GM21526 (cell line): Measurements from ENCODE around the gene PIN4.
"Not testable (repeated sequence)": the region's sequence is repeated elsewhere in the genome, so short reads cannot be mapped to it uniquely, and the experiment has no call there.

Experiments used
- ATAC-seq: cut with Tn5 transposase; IDR thresholded peaks from one replicate; pipeline ENCODE4 v1.9.1; 2021; ENCODE audit warnings: moderate library complexity; ENCODE audit not compliant: unreplicated experiment, low FRiP score

The PIN4 gene

DNA sequence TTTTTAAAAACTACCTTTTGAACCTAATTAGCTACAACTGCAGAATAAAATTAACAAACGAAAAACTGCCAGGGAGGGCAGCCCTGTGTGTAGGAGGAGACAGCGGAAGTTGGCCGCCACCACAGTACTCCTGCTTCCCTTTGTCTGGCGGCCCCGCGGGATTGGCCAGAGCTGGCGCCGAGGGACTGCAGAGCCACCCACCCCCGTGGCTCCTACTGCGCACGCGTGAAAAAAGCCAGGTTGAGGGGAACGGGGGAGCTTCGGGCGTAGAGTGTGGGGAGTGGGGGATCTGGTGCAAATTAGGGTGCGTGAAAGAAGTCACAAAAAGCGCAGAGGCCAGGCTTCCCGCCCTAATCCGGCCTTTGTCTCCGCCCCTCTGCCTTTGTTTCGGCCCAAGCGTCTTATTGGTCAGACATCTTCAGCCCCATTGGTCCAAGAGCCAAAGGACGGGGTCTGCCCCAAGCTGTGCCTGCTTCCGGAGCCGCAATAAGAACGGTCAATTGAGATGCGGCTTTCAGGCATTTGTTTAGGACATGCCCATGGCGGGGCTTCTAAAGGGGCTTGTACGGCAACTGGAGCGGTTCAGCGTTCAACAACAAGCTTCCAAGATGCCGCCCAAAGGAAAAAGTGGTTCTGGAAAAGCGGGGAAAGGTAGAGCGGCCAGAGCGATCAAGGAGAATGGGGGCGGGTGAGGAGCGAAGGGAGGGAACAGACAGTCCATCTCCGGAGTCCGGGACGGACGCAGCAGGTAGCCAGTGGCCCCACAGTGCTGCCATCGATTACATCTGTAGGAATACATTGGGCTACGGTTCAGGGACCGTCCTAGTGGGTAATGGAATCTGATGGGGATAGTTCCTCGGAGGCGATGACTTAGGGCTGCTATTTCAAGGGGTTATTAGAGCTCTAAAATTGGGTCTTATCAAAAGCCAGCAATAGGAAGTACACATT is at the start of gene PIN4:
Gene PIN4 (plus strand): TSS at position 580 of the 948 bp plus-strand sequence. CDS start 29 bp downstream, at position 609.
- ATAC-seq: peak; percentile 96

GRCh38 chrX:72132456-72132855 is 49.1 kb upstream of the PIN4 start:
- ATAC-seq: no peak

DNA sequence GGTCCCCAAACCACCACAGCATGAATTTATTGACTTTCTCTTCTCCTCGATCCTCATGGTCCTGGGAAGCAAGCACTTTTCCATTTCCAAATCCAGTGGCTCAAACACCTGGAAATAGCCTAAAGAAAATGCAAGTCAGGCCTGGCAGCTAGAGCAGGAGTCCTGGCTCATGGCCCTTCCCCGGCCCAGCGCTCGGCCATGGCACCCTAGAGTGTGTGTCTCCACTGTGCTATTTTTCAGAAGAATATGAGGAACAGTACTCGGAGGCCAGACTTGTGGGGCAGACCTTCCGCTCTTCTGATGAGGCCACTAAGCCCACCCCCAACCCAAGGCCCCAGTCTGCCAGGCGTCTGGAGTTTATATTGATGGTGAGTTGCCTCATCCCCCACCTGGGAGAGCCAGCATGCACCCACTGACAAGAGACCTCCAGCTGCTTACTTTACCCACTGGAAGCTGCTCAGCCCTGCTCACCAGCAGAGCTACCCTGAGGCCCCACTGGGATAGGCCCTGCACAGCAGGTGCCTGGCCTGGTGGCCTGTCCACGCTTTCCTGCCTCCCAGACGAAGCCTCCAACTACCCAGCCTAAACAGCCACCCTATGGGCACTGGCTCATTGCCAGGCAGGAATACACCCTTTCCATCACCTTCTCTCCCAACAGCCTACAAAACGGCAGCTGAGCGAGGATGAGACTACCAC is 47.6 kb upstream of the PIN4 start:
- no peak for ATAC-seq

GRCh38 chrX:72137846-72138495 is 43.6 kb upstream of the PIN4 start:
- no peak for ATAC-seq

DNA sequence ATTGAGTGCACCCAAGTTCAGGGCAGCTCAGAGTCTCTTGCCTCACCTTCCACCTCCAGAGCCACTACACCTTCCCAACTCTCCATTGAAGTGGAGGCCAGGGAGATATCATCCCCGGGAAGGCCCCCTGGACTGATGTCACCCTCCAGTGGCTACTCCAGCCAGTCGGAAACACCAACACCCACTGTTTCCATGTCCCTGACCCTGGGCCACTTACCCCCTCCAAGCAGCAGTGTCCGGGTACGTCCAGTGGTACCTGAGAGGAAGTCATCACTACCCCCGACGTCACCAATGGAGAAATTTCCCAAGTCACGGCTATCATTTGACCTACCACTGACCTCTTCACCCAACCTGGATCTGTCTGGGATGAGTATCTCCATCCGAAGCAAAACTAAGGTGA is 42.0 kb upstream of the PIN4 start:
- no peak for ATAC-seq

GRCh38 chrX:72141372-72142004 is 40.1 kb upstream of the PIN4 start:
- peak; percentile 64 for ATAC-seq

DNA sequence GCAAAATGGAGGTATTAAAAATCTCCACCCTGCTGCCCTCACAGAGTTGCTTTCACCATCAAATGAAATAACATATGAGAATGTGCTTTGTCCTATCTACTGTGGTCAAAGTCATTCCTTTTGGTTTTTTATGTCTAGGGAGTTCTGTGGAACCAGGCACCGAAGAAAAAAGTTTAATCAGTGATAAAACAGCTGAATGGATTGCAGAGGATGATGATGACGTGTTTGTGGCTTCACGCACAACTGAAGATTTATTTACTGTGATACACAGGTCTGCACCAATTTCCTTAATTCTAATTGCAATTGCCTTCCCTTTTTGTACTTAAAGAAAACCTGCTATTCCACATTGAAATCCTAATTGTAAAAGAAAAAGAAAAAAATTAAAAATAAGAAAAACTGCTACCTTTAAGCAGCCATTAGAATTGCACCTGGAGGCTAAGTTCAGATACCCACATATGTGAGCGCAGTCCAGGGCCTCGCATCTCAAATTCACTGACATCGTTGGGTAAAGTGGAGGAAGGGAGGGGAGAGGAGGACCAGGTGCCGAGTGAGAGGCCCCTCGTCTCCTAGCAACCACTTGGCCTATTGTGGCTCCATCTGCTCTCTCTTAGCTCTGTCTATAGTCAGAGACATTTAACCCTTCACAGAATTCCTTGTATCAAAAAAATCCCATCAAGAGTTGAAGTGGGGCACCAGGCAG is 39.3 kb upstream of the PIN4 start:
- ATAC-seq: no peak

- ATAC-seq: no peak
Measured at GRCh38 chrX:72142794-72143608, 38.6 kb upstream of the PIN4 start.

DNA sequence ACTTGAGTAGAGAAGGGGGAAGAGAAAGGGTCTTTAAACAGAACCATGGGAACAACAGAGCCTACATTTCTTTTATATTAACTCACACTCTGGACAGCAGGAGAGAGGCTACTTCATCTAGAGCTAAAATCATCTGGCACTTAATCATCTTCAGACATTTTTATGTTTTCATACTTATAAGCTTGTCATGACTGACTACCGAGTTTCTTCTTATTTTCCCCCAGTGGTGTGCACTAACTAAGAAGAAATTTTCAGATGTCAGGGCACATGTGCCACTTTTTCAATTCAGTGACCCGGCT is 38.0 kb upstream of the PIN4 start:
- ATAC-seq: no peak

- no peak for ATAC-seq
Measured at GRCh38 chrX:72145181-72145580, 36.4 kb upstream of the PIN4 start.

GRCh38 chrX:72146527-72146926 is 35.0 kb upstream of the PIN4 start:
- ATAC-seq: no peak

- ATAC-seq: no peak
Measured at GRCh38 chrX:72158773-72159172, 22.8 kb upstream of the PIN4 start.

DNA sequence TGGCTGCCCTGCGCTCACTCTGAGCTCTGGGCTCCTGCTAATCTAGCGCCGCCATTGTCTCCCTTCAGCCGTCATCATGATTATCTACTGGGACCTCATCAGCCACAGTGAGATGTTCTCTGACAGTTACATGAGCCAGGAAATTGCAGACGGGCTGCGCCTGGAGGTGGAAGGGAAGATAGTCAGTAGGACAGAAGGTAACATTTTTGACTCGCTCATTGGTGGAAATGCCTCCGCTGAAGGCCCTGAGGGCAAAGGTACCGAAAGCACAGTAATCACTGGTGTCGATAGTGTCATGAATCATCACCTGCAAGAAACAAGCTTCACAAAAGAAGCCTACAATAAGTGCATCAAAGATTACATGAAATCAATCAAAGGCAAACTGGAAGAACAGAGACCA is 21.8 kb upstream of the PIN4 start:
- ATAC-seq: no peak

GRCh38 chrX:72165551-72165950 is 16.0 kb upstream of the PIN4 start:
- ATAC-seq: no peak

DNA sequence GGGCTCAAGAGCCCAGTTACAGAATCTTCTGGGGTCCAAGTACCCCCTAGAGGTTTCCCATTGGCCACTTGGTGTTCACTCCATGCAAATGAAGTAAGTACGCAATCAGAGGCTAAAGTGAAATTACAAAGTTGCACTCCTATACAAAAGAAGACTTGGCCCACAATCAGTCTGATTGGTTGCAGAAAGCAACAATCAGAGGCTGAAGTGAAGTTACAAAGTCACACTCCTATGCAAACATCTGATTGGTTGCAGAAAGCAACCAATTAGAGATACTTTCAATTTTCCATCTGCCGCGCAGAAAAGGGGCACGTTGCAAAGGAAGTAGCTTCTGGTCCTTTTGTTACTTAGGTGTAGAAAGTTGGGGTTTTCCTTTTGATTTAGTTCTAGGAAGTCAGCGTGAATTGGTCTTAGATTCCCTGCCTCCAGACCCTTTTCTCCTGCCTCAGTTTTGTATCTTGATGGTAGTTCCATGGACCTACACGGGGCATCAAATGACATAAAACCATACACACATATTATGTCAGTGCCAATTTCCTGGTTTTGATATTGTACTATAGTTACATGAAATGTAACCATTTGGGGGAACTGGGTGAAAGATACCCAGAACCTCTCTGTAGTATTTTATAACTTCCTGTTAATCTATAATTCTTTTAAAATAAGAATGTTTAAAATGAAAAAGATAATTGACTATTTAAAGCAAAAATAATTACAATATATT is 12.4 kb upstream of the PIN4 start:
- no peak for ATAC-seq

GRCh38 chrX:72176289-72176688 is 5.3 kb upstream of the PIN4 start:
- ATAC-seq: not testable (repeated sequence)

GRCh38 chrX:72176981-72177380 is 4.6 kb upstream of the PIN4 start:
- no peak for ATAC-seq

DNA sequence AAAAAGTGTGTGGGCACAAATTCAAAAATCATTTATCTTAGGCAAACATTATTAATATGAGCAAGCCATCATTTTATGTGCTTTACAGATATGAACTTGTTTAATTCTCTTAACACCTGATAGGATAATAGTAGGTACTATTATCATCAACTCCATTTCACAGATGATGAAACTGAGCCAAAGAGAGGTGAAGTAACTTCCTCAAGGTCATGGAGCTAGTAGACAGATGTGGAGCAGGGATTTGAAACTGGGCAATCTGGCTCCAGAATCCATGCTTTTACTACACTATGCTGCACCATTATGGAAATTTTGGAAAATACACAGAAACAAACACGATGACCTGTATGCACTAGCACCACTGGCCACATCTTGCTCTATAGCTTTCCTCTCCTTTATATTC is 1.0 kb upstream of the PIN4 start:
- no peak for ATAC-seq

DNA sequence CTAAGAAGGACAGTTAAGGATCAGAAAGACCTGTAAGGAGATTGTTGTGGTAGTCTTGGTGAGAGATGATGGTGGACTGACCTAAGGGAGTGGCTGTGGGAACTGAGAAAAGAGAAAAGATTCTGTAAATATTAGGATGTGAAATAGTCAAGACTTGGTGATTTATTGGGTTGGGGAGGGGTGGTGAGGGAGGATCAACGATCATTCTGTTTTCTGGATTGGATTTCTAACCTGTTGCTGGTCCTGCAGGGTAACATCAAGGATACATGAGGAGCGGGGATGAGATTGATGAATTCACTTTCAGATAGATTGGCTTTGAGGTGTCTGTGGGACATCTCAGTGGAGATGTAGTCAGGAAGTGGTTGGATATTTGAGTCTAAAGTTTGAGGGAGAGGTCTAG is 1.4 kb downstream of the PIN4 start:
- no peak for ATAC-seq
